H9 (cell line): ENCODE results near the gene RNASEH2B. TPM values are rescaled to one million over a fixed set of nuclear protein-coding genes. Genes with fewer than 3 reads are reported as not detected.

Experiments
- DNase-seq: peaks from one replicate; pipeline ENCODE4 v3.0.0-alpha.2; 2017
- H2AFZ ChIP-seq: one replicate; pipeline ENCODE4 v1.6.1; 2013; ENCODE audit warnings: mild to moderate bottlenecking, low read length, control low read depth, moderate library complexity
- H2AK5ac ChIP-seq: 2 replicates; pipeline ENCODE4 v1.6.1; 2013; ENCODE audit warnings: low read length, control low read depth, mixed read lengths; ENCODE audit not compliant: insufficient read length
- H2BK120ac ChIP-seq: one replicate; pipeline ENCODE4 v1.6.1; 2013; ENCODE audit warnings: low read depth, mild to moderate bottlenecking, low read length, control low read depth, inconsistent platforms; ENCODE audit not compliant: poor library complexity, severe bottlenecking
- H2BK12ac ChIP-seq: 2 replicates; pipeline ENCODE4 v1.6.1; 2013; ENCODE audit warnings: low read length, control low read depth, mixed read lengths, low read depth; ENCODE audit not compliant: insufficient read length
- H2BK15ac ChIP-seq: 2 replicates; pipeline ENCODE4 v1.6.1; 2013; ENCODE audit warnings: low read depth, low read length, control low read depth
- H2BK20ac ChIP-seq: one replicate; pipeline ENCODE4 v1.6.1; 2013; ENCODE audit warnings: low read depth, mild to moderate bottlenecking, low read length, control low read depth, inconsistent platforms; ENCODE audit not compliant: poor library complexity, severe bottlenecking
- H2BK5ac ChIP-seq: 2 replicates; pipeline ENCODE4 v1.6.1; 2013; ENCODE audit warnings: low read length, control low read depth, mixed read lengths; ENCODE audit not compliant: insufficient read length
- H3K14ac ChIP-seq: 2 replicates; pipeline ENCODE4 v1.6.1; 2013; ENCODE audit warnings: low read length, control low read depth; ENCODE audit not compliant: insufficient read depth
- H3K18ac ChIP-seq: 2 replicates; pipeline ENCODE4 v1.6.1; 2013; ENCODE audit warnings: low read depth, mild to moderate bottlenecking, mixed read lengths, low read length, control low read depth; ENCODE audit not compliant: insufficient read length
- H3K23ac ChIP-seq: 2 replicates; pipeline ENCODE4 v1.6.1; 2013; ENCODE audit warnings: low read length, control low read depth, mixed read lengths, low read depth; ENCODE audit not compliant: insufficient read length
- H3K23me2 ChIP-seq: 2 replicates; pipeline ENCODE4 v1.6.1; 2013; ENCODE audit warnings: low read depth, mild to moderate bottlenecking, mixed read lengths, low read length, control low read depth; ENCODE audit not compliant: insufficient read length, poor library complexity, severe bottlenecking
- H3K27ac ChIP-seq: 2 replicates; pipeline ENCODE4 v1.5.1; 2013; ENCODE audit warnings: low read length, control low read depth, mixed read lengths, low read depth; ENCODE audit not compliant: insufficient read length
- H3K27me3 ChIP-seq: 2 replicates; pipeline ENCODE4 v1.6.1; 2013; ENCODE audit warnings: low read length, control low read depth, inconsistent platforms; ENCODE audit not compliant: insufficient read depth
- H3K4ac ChIP-seq: 2 replicates; pipeline ENCODE4 v1.6.1; 2013; ENCODE audit warnings: low read depth, mild to moderate bottlenecking, control low read depth, inconsistent platforms, low read length, moderate library complexity
- H3K4me1 ChIP-seq: 2 replicates; pipeline ENCODE4 v1.6.1; 2013; ENCODE audit warnings: low read length, control low read depth, inconsistent platforms; ENCODE audit not compliant: insufficient read depth
- H3K4me2 ChIP-seq: 2 replicates; pipeline ENCODE4 v1.6.1; 2013; ENCODE audit warnings: low read length, control low read depth, mixed read lengths; ENCODE audit not compliant: insufficient read length, insufficient read depth
- H3K56ac ChIP-seq: 2 replicates; pipeline ENCODE4 v1.6.1; 2013; ENCODE audit warnings: low read depth, mild to moderate bottlenecking, mixed read lengths, low read length, control low read depth; ENCODE audit not compliant: insufficient read length
- H3K79me1 ChIP-seq: 2 replicates; pipeline ENCODE4 v1.6.1; 2013; ENCODE audit warnings: low read depth, mild to moderate bottlenecking, moderate library complexity, low read length, control low read depth, inconsistent platforms; ENCODE audit not compliant: insufficient read depth, poor library complexity, severe bottlenecking
- H3K79me2 ChIP-seq: 2 replicates; pipeline ENCODE4 v1.6.1; 2013; ENCODE audit warnings: low read length, control low read depth, inconsistent platforms; ENCODE audit not compliant: insufficient read depth
- H3K9ac ChIP-seq: 2 replicates; pipeline ENCODE4 v1.6.1; 2013; ENCODE audit warnings: low read length, control low read depth, mixed read lengths; ENCODE audit not compliant: insufficient read length; ENCODE audit errors: extremely low read depth
- H3K9me3 ChIP-seq: one replicate; pipeline ENCODE4 v1.6.1; 2013; ENCODE audit warnings: low read depth, low read length, inconsistent platforms; ENCODE audit not compliant: control insufficient read depth
- H3T11ph ChIP-seq: one replicate; pipeline ENCODE4 v1.6.1; 2013; ENCODE audit warnings: mild to moderate bottlenecking, low read length, control low read depth, inconsistent platforms
- H4K20me1 ChIP-seq: one replicate; pipeline ENCODE4 v1.6.1; 2013; ENCODE audit not compliant: control insufficient read depth, insufficient read length, insufficient read depth
- H4K5ac ChIP-seq: 2 replicates; pipeline ENCODE4 v1.6.1; 2013; ENCODE audit warnings: low read depth, mild to moderate bottlenecking, mixed read lengths, low read length, control low read depth; ENCODE audit not compliant: insufficient read length
- H4K8ac ChIP-seq: replicated peaks from 2 replicates; pipeline ENCODE4 v1.6.1; 2013; ENCODE audit warnings: low read length, control low read depth, mixed read lengths, low read depth; ENCODE audit not compliant: insufficient read length
- H4K91ac ChIP-seq: 2 replicates; pipeline ENCODE4 v1.6.1; 2013; ENCODE audit warnings: low read depth, mild to moderate bottlenecking, moderate library complexity, mixed read lengths, low read length, control low read depth; ENCODE audit not compliant: insufficient read length
- H3K27ac Mint-ChIP-seq, 3 experiments: 2 replicates in 2 of 3; 3 replicates in 1 of 3; pipeline ENCODE4 v1.8.0; 2020 to 2021; ENCODE audit warnings: mixed read lengths in 3 of 3, mild to moderate bottlenecking in 1 of 3, moderate library complexity in 1 of 3
- H3K27me3 Mint-ChIP-seq: 2 replicates; pipeline ENCODE4 v1.8.0; 2021; ENCODE audit warnings: low read depth, mild to moderate bottlenecking, moderate library complexity, mixed read lengths
- H3K36me3 Mint-ChIP-seq, 3 experiments: 2 replicates in 2 of 3; 3 replicates in 1 of 3; pipeline ENCODE4 v1.8.0; 2020 to 2021; ENCODE audit warnings: low read depth in 3 of 3, mixed read lengths in 3 of 3; ENCODE audit not compliant: insufficient read depth in 1 of 3
- H3K4me1 Mint-ChIP-seq, 2 experiments: 2 replicates each; pipeline ENCODE4 v1.8.0; 2020; ENCODE audit warnings: mixed read lengths in 2 of 2
- H3K4me3 Mint-ChIP-seq, 2 experiments: 2 replicates in 1 of 2; 3 replicates in 1 of 2; pipeline ENCODE4 v1.8.0; 2020 to 2021; ENCODE audit warnings: mild to moderate bottlenecking in 2 of 2, mixed read lengths in 2 of 2, moderate library complexity in 1 of 2
- H3K9me3 Mint-ChIP-seq, 2 experiments: 2 replicates in 1 of 2; 3 replicates in 1 of 2; pipeline ENCODE4 v1.8.0; 2020; ENCODE audit warnings: mild to moderate bottlenecking in 2 of 2, mixed read lengths in 2 of 2, moderate library complexity in 1 of 2
- WGBS: extraction: QIAGEN DNeasy Blood & Tissue Kit; methylation state at CpG from one replicate; pipeline ENCODE4 v1.1.7; 2013; ENCODE audit warnings: missing lambda C conversion rate, low lambda C conversion rate, mixed read lengths; ENCODE audit not compliant: insufficient read length; ENCODE audit errors: extremely low coverage; 5-methylcytosine and 5-hydroxymethylcytosine counted together
- total RNA-seq: library from RNA; stranded (reverse); gene quantifications from 2 replicates; pipeline ENCODE4 v1.2.1, GENCODE V29; 2021
- TF ChIP-seq, protein P1 (sequence below): fragments of 200-600 bp; sonication (generic); conservative IDR thresholded peaks from 3 replicates; pipeline ENCODE4 v1.8.0; 2021; ENCODE audit warnings: antibody characterized with exemption, mild to moderate bottlenecking

The RNASEH2B gene
- total RNA-seq, 1 experiment from 2014 or later: 53.9 TPM

- TF ChIP-seq, protein P1, sequence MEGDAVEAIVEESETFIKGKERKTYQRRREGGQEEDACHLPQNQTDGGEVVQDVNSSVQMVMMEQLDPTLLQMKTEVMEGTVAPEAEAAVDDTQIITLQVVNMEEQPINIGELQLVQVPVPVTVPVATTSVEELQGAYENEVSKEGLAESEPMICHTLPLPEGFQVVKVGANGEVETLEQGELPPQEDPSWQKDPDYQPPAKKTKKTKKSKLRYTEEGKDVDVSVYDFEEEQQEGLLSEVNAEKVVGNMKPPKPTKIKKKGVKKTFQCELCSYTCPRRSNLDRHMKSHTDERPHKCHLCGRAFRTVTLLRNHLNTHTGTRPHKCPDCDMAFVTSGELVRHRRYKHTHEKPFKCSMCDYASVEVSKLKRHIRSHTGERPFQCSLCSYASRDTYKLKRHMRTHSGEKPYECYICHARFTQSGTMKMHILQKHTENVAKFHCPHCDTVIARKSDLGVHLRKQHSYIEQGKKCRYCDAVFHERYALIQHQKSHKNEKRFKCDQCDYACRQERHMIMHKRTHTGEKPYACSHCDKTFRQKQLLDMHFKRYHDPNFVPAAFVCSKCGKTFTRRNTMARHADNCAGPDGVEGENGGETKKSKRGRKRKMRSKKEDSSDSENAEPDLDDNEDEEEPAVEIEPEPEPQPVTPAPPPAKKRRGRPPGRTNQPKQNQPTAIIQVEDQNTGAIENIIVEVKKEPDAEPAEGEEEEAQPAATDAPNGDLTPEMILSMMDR: no peak
- Histone ChIP-seq H2BK15ac (no peak overlapping the region), H2BK120ac (no peak overlapping the region), H3K27me3 (no peaks in the 10 kb centered on the region), H2BK12ac (no peak overlapping the region), H3K14ac (no peak overlapping the region), H4K20me1 (no peaks in the 10 kb centered on the region), H3K23me2 (no peaks in the 10 kb centered on the region), H3K27ac (no peak overlapping the region), H4K5ac (no peak overlapping the region), H3K56ac (no peak overlapping the region), H3K9ac (no peak overlapping the region), H3K79me1 (no peaks in the 10 kb centered on the region), H2AK5ac (no peak overlapping the region), H2BK5ac (no peak overlapping the region), H3K9me3 (no peaks in the 10 kb centered on the region), H3T11ph (no peak overlapping the region), H4K91ac (no peak overlapping the region), H3K4ac (no peak overlapping the region), H3K4me1 (no peaks in the 10 kb centered on the region), H2AFZ (no peak overlapping the region), H3K79me2 (no peaks in the 10 kb centered on the region), H3K18ac (no peak overlapping the region), H4K8ac (no peak overlapping the region), H3K4me2 (no peak overlapping the region), H2BK20ac (no peak overlapping the region), H3K23ac (no peak overlapping the region)
- no peaks in the 10 kb centered on the region; the same call in 1 of the 2 replicates for H3K27me3 Mint-ChIP-seq
- H3K36me3 Mint-ChIP-seq: peaks cover 0 to 10% (median 2%) of the 10 kb centered on the region in 3 experiments; a peak in 3 of 7 replicates
- no peak overlapping the region for H3K27ac Mint-ChIP-seq
- no peak overlapping the region for H3K4me3 Mint-ChIP-seq
- H3K4me1 Mint-ChIP-seq: peaks cover 3 to 4% of the 10 kb centered on the region in 2 experiments; a peak in 3 of 4 replicates
- no peak for DNase-seq
- no peaks in the 10 kb centered on the region for H3K9me3 Mint-ChIP-seq
- no CpG with 5 or more reads among the region's 2 CpGs for WGBS
Measured at GRCh38 chr13:50970956-50971355, 61.4 kb downstream of the RNASEH2B start.
